ENCODE data around the gene KIF3B.
A peak's percentile ranks its signal among the peaks of the same experiment; 100 is the strongest.
"Not testable (repeated sequence)": the region's sequence is repeated elsewhere in the genome, so short reads cannot be mapped to it uniquely, and the experiment has no call there.

KIF3B gene

DNA sequence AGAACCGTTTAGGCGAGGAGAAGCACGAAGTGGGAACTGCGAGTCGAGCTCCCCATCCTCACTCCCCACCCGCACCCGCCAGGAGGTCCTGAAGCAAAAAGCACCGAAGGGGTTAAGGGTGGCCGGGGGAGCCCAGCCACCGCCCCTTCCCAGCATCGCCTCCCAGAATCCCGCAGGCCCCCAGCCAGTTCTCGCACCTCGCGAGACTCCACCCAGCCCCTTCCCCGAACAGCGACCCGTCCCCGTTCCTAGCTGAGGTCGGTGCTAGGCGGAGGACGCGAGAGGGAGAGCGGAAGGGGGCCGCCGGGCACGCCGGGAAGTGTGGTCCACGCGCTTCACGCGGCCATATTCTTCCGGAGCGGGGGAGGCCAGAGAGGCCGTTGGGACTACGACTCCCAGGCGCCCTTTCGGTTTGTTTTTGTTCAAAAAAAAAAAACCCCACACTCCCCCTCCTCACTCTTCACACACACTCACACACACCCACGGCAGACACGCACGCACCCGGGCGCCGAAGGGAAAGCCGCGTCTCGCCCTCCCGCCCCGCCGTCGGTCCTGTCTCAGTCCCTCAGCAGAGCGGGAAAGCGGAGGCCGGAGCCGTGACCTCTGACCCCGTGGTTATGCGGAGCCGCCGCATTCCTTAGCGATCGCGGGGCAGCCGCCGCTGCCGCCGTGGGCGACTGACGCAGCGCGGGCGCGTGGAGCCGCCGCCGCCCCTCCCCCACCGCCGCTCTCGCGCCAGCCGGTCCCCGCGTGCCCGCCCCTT, 80.6 kb downstream of the KIF3B start, which contains the start of gene ASXL1:
Gene ASXL1 (plus strand): TSS at position 463 of the 763 bp plus-strand sequence. CDS start 445 bp downstream, outside the sequence.
- peak; percentile 97 for DNase-seq

DNA sequence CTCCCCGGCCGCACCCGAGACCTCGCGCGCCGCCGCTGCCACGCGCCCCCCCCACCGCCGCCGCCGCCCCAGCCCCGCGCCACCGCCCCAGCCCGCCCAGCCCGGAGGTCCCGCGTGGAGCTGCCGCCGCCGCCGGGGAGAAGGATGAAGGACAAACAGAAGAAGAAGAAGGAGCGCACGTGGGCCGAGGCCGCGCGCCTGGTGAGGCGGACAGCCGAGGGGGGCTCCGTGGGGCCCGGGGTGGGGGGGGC, 81.1 kb downstream of the KIF3B start:
- no peak for DNase-seq

DNA sequence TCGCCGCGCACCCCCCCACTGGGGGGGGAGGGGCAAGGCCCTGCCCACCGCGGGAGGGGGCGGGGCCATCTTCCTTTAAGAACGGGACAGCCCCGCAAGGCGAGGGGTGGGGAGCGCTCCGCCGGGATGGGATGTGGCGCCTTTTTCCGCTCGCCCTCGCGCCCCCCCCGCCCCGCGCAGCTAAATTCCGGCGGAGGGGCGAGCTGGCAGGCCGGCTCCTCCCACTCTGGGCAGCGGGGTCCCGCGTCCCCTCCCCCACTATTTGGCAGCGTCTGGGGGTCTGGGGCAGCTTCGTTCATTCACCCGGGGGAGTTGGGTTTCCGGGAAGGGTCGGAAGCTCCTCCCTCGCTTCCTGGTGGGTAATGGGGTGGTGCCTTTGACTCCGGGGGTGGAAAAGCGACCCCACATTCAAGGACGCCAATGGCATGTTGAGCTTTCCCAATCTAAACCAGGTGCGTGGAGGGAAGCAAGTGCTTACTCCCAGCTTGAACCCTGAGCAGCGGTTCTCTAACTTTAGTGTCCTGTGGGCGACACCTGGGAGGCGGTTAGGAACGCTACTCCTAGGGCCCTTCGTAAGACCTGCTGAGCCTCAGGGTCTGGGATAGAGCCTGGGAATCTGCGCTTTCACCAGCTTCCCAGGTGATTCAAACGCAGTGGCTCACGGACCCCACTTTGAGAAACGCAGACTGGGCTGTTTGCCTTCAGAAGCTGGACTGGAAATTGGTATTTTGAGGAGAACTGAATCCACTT, 81.6 kb downstream of the KIF3B start:
- DNase-seq = peak; percentile 50

DNA sequence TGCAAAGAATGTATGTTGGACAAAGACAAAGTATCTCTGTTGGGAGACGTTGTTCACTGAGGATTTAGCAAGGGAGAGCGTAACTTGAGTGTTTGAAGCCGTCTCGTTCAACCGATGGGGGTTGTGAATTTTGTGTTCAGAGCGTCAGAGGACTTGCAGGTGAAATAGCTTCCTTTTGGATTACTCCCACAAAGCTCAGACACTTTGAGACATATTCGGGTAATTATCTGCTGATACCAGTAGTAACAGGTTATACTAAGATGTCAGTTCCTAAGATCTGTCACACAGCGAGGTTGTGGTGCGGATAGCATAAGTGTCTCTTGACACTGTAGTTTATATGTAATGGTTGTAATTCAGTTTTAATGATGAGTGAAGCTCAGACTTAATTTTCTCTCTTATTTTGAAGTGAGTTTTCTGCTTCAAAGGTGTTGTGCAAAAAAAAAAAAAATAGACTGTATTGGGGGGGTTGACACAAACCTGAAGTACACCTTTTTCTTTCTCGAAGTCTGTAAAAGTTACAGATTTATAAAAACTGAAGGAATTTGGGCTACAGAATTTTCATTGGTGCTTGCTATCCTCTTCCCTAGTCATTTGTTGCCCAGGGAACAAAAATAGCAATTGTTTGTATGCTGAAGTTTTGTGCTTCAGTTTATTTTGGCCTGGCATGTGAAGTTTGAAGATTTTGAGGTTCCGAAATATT, 82.3 kb downstream of the KIF3B start:
- DNase-seq = no peak

DNA sequence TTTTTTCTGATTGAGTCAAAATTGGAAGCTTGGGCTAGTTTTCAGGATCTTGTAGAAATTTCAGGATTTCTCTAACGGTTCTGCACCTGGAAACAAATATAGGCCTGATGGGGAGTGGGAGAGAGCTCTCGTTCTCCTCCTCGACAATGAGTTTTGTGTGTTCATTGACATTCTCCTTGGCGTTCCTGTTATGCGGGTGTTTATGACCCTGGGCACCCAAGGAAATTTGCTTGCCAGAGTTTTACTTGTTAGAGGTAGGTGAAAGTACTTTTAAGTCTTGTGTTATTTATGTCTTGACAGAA, 82.8 kb downstream of the KIF3B start:
- no peak for DNase-seq

DNA sequence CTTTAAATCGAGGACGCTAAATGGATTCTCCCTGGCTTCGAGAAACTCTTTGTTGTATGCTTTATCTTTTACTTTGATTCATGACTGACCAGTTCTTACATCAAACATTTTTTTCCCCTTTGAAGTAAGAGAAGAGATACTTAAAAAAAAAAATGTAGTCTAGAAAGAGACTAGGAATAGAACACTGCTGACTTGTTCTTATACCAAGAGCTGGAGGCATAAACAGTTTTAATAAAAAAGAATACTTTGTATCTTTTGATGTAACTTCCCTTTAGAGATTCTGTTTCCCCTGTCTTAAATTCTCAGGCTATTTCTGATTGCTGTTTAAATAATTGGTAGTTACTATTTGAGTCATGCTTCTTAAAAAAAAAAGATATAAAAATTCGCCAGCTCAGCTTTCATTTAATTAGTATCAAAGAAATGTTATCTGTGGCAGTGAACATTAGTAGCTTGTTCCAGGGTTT, 85.5 kb downstream of the KIF3B start:
- DNase-seq = no peak

DNA sequence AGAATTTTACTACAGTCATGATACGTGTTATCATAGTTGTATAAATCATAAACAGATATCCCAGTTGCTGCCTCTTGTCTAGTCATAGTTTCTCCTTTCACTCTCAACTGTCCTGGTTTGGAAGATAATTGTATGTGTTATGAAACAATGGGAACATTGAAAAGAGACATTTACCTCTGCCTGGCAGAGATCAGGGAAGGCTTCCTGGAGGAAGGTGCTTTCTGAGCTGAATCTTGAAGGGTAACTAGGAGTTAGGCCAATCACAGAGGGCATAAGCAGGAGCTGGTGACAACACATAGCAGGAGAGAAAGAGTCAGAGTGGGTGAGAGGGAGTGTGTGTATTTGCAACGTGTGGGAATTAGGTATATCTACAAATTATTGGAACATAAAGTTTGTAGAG, 86.0 kb downstream of the KIF3B start:
- DNase-seq = no peak

DNA sequence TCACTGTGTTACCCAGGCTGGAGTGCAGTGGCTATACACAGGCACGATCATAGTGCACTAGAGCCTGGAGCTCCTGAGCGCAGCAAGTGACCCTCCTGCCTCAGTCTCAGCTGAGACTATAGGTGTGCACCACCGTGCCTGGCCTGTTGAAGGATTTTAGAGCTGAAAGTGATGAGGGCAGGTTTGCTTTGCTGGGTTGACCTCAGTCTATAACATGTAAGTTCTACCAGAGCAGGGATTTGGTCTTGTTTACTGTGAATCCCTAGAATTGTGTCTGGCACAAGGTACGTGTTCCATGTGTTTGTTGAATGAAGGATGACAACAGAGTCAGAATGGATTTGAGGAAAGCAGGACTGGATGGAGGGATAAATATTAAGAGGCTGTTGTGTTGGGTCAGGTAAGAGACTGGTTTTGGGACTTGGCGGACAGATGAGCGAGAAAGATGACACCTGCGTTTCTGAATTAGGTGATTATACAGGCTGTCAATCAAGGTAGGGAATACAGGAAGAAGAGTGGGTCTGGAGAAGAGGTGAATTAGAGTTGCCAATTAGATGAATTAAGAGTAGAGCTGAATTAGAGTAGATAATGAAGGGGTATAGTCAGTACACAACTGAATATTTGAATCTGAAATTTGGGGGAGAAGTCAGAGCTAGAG, 87.2 kb downstream of the KIF3B start:
- DNase-seq = no peak

DNA sequence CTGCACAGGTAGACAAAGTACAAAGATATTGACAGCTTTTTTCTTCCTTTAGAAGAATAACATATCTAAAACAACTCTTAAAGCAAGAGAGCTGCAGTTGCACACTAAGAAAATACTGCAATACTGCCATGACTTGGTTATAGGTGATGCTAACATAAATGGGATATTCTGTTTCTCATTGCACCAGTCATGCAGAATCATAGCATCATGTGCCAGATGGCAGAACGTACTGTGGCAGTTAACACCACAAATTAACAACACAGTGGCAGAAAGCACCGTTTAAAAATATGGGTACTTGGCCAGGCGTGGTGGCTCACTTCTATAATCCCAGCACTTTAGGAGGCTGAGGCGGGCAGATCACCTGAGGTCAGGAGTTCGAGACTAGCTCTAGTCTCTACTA, 88.1 kb downstream of the KIF3B start:
- DNase-seq = no peak

DNA sequence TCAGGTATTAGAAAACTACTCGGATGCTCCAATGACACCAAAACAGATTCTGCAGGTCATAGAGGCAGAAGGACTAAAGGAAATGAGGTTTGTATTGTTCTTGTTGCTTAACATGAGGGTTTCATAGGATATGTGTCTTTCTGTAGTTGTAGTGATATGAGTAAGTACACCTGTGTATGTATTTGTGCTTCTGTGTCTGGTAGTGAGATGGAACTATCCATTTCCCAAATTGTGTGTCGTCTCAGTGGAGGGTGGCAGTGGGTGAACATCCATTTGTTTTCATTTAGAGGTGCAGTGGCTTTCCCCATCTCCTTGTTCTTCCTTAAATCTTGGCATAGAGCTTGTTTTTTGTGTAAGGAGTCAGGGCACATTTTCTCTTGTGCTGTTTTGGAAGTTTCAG, 88.9 kb downstream of the KIF3B start:
- DNase-seq = no peak

DNA sequence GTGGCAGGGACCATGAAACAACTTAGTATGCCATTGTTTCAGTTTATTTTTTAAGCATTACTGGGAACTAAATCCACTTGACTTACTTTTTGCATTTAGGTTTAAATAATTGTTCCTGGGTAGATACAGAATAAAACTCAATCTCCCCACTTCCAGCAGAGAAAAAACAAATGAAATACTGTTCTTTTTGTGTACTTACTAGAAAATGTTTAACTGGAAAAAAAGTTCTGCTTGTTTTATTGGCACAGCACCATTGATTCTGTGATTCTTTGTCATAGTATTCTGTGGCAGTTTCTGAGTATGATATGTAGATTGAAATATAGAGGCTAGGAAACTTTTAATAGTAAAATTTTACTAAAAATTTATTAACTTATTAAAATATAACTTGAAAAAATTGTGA, 90.9 kb downstream of the KIF3B start:
- no peak for DNase-seq

DNA sequence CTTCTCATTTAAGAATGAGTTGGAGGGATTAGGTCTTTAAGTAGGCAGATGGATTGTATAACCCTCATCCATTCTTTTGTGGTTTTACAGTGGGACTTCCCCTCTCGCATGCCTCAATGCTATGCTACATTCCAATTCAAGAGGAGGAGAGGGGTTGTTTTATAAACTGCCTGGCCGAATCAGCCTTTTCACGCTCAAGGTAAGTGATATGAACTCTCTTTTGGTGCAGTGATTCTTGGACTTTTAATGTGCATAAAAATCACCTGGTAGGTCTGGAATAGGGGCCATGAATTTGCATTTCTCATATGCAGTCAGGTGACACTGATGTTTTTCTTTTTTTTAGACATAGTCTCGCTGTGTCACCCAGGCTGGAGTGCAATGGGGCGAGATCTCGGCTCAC, 91.5 kb downstream of the KIF3B start:
- no peak for DNase-seq

DNA sequence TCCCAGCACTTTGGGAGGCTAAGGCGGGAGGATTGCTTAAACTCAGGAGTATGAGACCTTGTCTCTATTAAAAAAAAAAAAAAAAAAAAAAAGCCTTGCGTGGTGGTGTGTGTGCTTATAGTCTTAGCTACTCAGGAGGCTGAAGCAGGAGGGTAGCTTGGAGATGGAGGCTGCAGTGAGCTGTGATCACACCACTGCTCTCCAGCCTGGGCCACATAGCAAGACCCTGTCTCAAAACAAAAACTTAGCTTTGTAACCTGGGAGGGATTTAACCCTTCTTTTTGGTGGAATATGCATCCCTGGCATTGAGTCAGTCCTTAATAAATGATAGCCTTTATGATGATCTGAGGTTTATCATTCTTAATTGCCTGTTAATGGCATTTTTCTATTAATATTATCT, 93.4 kb downstream of the KIF3B start:
- DNase-seq = no peak

DNA sequence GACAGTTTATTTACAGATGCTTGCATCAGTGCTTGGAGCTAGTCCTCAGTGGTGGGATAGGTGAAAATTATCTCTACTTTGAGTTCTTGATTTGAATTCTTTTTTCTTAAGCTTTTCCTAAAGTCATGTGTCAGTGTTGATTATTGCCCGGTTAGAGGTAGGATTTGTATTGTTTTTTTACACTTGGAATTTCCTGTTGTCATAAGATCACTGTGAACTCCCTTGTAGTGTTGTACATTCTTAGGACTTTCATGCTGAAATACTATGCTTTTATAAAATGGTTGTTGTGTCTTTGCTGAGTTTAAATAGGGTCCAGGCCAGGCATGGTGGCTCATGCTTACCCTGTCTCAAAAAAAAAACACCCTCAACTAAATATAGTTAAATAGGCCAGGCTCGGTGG, 101.0 kb downstream of the KIF3B start:
- no peak for DNase-seq

DNA sequence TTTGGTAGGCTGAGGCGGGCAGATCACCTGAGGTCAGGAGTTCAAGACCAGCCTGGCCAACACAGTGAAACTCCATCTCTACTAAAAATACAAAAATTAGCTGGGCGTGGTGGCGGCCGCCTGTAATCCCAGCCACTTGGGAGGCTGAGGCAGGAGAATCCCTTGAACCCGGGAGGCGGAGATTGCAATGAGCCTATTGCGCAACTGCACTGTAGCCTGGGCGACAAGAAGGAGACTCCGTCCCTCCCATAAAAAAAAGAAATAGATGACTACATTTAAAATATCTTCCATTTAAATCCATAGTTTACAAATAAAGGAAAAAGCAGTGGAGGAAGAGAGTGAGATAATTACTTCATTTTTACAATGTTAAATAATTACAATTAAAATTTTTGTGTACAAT, 102.6 kb downstream of the KIF3B start:
- DNase-seq = not testable (repeated sequence)

DNA sequence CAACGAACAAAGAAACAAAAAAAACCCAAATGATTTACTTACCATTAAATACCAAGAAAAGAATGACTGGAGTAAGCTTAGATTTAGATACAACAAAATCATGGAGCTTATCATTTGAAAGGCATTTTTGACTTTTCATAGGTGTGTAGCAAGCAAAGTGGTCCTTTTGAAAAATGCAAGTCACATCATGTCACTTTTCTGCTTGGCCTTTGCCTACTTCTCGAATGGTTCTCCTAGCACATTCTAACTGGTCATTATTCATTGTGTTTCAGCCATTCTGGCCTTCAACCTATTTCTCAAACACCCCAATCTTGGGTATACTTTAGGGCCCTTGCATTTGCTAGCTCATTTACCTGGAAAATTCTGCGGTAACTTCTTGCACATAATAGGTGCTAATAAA, 103.3 kb downstream of the KIF3B start:
- no peak for DNase-seq

DNA sequence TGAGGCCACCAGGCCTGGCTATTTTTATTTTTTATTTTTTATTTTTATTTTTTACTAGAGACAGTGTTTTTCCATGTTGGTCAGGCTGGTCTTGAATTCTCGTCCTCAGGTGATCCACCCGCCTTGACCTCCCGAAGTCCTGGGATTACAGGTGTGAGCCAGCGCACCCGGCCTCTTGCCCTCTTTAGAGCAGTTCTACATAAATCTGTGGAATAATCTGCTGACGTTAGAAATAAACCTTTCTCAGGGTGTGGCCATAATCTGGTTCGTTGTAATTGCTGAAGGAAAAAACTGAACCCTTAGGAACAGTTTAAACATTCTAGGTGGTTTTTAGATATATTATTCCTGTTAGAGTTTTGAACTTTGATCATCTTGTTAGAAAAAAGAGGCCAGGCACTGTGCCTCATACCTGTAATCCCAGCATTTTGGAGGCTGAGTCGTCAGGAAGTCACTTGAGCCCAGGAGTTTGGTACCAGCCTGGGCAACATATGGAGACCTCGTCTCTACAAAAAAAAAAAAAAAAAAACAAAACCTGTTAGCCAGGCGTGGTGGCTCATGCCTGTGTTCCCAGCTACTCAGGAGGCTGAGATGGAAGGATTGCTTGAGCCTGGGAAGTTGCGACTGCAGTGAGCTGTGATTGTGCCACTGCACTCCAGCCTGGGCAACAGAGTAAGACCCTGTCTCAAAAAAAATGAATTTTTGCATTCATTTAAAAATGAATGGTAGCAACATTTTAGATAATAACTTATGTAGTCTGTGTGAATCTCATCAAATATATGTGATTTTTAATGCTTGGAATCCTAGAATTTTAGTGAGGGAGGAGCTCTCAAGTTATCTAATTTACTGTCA, 104.9 kb downstream of the KIF3B start:
- no peak for DNase-seq

DNA sequence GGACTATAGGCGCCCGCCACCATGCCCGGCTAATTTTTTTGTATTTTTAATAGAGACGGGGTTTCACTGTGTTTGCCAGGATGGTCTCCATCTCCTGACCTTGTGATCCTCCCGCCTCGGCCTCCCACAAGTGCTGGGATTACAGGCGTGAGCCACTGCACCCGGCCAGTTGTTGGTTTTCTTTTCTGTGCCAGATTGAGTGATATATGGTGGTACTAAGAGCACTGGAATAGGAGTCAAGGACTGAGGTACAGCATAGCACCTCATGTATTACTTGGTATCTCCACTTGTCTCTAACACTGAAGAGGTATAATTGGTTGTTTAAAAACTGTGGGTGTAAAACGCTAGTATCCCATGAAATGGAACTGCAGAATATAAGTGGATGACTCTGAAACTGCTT, 106.0 kb downstream of the KIF3B start:
- not testable (repeated sequence) for DNase-seq
